HepG2 (cell line): Measurements from ENCODE around the gene WDR86.

Experiments
- BRCA1 ChIP-seq: sonication (generic); formaldehyde crosslinking; IDR thresholded peaks from 2 replicates; pipeline ENCODE4 v1.4.0; 2020; ENCODE audit warnings: missing genetic modification reagents
- DZIP1 ChIP-seq: sonication (generic); formaldehyde crosslinking; IDR thresholded peaks from 2 replicates; pipeline ENCODE4 v1.5.0; 2020; ENCODE audit warnings: mild to moderate bottlenecking, missing genetic modification reagents
- NFE2L1 ChIP-seq: sonication (generic); formaldehyde crosslinking; IDR thresholded peaks from 2 replicates; pipeline ENCODE4 v1.4.0; 2020; ENCODE audit warnings: missing genetic modification reagents, mild to moderate bottlenecking, borderline replicate concordance
- PBX3 ChIP-seq: sonication (generic); formaldehyde crosslinking; IDR thresholded peaks from 2 replicates; pipeline ENCODE4 v1.8.1; 2023; ENCODE audit warnings: missing genetic modification reagents, inconsistent platforms, borderline replicate concordance
- POLR2A ChIP-seq, 2 experiments: IDR thresholded peaks; 2 replicates each; pipeline ENCODE4 v1.6.1; 2011; ENCODE audit warnings: low read depth in 2 of 2, low read length in 2 of 2, mild to moderate bottlenecking in 1 of 2, moderate library complexity in 1 of 2; ENCODE audit not compliant: insufficient read depth in 1 of 2
- TRIM24 ChIP-seq: sonication (generic); formaldehyde crosslinking; IDR thresholded peaks from 2 replicates; pipeline ENCODE4 v1.8.0; 2022; ENCODE audit warnings: mild to moderate bottlenecking, missing genetic modification reagents
- YY1 ChIP-seq: IDR thresholded peaks from 2 replicates; pipeline ENCODE4 v1.6.1; 2011; ENCODE audit warnings: low read length, low read depth, moderate library complexity, mild to moderate bottlenecking; ENCODE audit not compliant: insufficient read depth, insufficient replicate concordance

- TF ChIP-seq YY1 (no peak), POLR2A (IDR thresholded peaks at IDR 0.05; ENCODE audit: insufficient read depth in 1 of 2, low read depth in 2 of 2, low read length in 2 of 2) (no peak), DZIP1 (no peak), TRIM24 (CRISPR knock-in tag) (no peak), BRCA1 (no peak), PBX3 (CRISPR knock-in tag) (no peak), NFE2L1 (CRISPR knock-in tag) (no peak)
Measured at GRCh38 chr7:151429237-151429559, 19.4 kb upstream of the WDR86 start.
